GM18909 (cell line): ENCODE measurements around the gene EXD3.
"Not testable (repeated sequence)": the region's sequence is repeated elsewhere in the genome, so short reads cannot be mapped to it uniquely, and the experiment has no call there.

ENCODE experiments used
- ATAC-seq: cut with Tn5 transposase; IDR thresholded peaks from one replicate; pipeline ENCODE4 v1.9.1; 2021; ENCODE audit warnings: mild to moderate bottlenecking; ENCODE audit not compliant: unreplicated experiment, poor library complexity

EXD3 gene

GRCh38 chr9:137397675-137398423 is 25.1 kb downstream of the EXD3 start:
- ATAC-seq: no peak

GRCh38 chr9:137396634-137397367 is 26.2 kb downstream of the EXD3 start:
- ATAC-seq: no peak

- no peak for ATAC-seq
Observed at GRCh38 chr9:137396227-137396626, 26.7 kb downstream of the EXD3 start.

- no peak for ATAC-seq
Observed at GRCh38 chr9:137395666-137396010, 27.3 kb downstream of the EXD3 start.

GRCh38 chr9:137394866-137395665 is 27.9 kb downstream of the EXD3 start:
- no peak for ATAC-seq

- no peak for ATAC-seq
Observed at GRCh38 chr9:137393176-137394150, 29.5 kb downstream of the EXD3 start.

GRCh38 chr9:137392232-137393007 is 30.5 kb downstream of the EXD3 start:
- ATAC-seq: no peak

- no peak for ATAC-seq
Observed at GRCh38 chr9:137391411-137391754, 31.6 kb downstream of the EXD3 start.

- no peak for ATAC-seq
Observed at GRCh38 chr9:137390553-137391410, 32.2 kb downstream of the EXD3 start.

- ATAC-seq: no peak
Observed at GRCh38 chr9:137389428-137389746, 33.6 kb downstream of the EXD3 start.

- no peak for ATAC-seq
Observed at GRCh38 chr9:137388589-137389427, 34.2 kb downstream of the EXD3 start.

GRCh38 chr9:137387891-137388560 is 34.9 kb downstream of the EXD3 start:
- ATAC-seq: no peak

- ATAC-seq: no peak
Observed at GRCh38 chr9:137387114-137387890, 35.7 kb downstream of the EXD3 start.

- not testable (repeated sequence) for ATAC-seq
Observed at GRCh38 chr9:137386507-137387113, 36.4 kb downstream of the EXD3 start.

GRCh38 chr9:137385061-137385655 is 37.8 kb downstream of the EXD3 start:
- no peak for ATAC-seq
